GM19395 (cell line): ENCODE data around the gene TCP11L1.
"Not testable (repeated sequence)": the region's sequence is repeated elsewhere in the genome, so short reads cannot be mapped to it uniquely, and the experiment has no call there.

Source experiments
- ATAC-seq: cut with Tn5 transposase; IDR thresholded peaks from one replicate; pipeline ENCODE4 v1.9.1; 2021; ENCODE audit warnings: mild to moderate bottlenecking, moderate library complexity; ENCODE audit not compliant: unreplicated experiment

TCP11L1 gene

GRCh38 chr11:33064866-33065265, 25.5 kb downstream of the TCP11L1 start:
- ATAC-seq = no peak

- peak; percentile 58 for ATAC-seq
Observed at GRCh38 chr11:33065445-33066178, 26.2 kb downstream of the TCP11L1 start.

GRCh38 chr11:33067294-33067693, 27.9 kb downstream of the TCP11L1 start:
- ATAC-seq = no peak

- ATAC-seq = no peak
Observed at GRCh38 chr11:33068611-33069340, 29.4 kb downstream of the TCP11L1 start.

- no peak for ATAC-seq
Observed at GRCh38 chr11:33072465-33072864, 33.1 kb downstream of the TCP11L1 start.

- no peak for ATAC-seq
Observed at GRCh38 chr11:33083918-33084317, 44.5 kb downstream of the TCP11L1 start.

GRCh38 chr11:33086017-33086416, 46.6 kb downstream of the TCP11L1 start:
- no peak for ATAC-seq

- ATAC-seq = no peak
Observed at GRCh38 chr11:33089776-33090175, 50.4 kb downstream of the TCP11L1 start.

GRCh38 chr11:33094157-33094556, 54.8 kb downstream of the TCP11L1 start:
- no peak for ATAC-seq

- no peak for ATAC-seq
Observed at GRCh38 chr11:33103836-33104235, 64.5 kb downstream of the TCP11L1 start.

GRCh38 chr11:33109294-33109895, 70.0 kb downstream of the TCP11L1 start:
- no peak for ATAC-seq

- no peak for ATAC-seq
Observed at GRCh38 chr11:33110083-33110482, 70.7 kb downstream of the TCP11L1 start.

GRCh38 chr11:33116535-33116934, 77.2 kb downstream of the TCP11L1 start:
- no peak for ATAC-seq

- not testable (repeated sequence) for ATAC-seq
Observed at GRCh38 chr11:33122696-33123095, 83.3 kb downstream of the TCP11L1 start.
